ENCODE data around the gene PRDM11.

PRDM11 gene

DNA sequence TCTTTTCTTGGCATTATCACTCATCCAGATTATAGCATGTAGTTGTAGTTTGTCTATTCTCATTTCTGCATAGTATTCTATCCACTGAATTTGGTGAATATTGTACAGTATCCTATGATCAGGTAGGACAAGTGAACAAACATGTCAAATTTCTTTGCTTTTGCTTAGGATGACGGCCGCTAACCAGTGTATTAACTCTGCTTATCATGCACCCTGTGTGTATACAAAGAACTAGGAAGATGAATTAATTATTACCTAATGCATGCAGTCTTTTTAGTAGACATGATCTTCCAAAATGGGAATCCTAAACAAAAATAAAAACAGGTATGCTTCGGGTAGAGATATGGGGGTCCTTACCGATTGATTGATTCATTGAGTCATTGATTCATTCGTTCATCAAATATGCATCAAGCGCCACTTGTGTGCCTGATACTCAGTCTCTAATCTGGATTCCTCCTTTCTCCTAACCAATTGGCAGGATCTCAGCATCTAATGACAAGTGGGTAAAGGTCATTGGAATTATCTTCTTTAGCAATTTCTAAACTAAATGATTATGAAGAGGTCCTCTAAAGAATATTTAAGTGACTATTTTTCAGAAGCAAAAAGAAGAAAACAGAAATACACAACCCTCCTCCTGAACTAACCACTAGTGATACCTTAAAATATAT, 27.9 kb downstream of the PRDM11 start:
- DNase-seq (ENCODE audit: low read depth) = no peak

DNA sequence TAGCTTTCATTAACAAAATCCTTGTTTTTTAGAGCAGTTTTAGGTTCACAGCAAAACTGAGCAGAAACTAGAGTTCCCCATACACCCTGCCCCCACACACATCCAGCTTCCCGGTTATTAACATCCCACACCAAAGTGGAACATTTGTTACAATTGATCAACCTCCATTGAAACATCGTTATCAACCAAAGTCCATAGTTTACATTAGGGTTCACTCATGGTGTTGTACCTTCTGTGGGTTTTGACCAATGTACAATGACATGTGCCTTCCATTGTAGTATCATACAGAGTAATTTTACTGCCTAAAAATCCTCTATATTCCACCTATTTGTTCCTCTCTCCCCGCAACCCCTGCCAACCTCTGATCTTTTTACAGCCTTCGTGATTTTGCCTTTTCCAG, 28.5 kb downstream of the PRDM11 start:
- DNase-seq (ENCODE audit: low read depth) = no peak

DNA sequence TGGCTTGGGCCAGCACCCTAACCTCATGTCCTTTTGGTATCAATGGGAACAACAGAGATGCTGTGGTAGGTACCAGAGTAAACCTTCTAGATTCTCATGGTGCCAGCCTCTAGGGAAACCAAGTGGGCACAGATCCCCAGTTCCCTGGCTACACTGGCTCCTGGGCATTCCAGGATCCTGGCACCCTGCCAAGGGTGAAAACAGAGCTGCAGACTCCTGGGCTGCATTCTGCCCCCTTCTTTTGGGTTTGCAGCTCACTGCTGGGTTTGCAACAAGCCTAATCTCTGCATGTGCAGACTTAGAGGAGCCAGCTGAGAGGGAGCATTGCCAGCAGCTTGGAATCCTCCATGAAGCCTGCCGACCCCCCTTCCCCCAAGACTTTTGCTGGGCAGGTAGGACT, 30.6 kb downstream of the PRDM11 start:
- no peak for DNase-seq (ENCODE audit: low read depth)

DNA sequence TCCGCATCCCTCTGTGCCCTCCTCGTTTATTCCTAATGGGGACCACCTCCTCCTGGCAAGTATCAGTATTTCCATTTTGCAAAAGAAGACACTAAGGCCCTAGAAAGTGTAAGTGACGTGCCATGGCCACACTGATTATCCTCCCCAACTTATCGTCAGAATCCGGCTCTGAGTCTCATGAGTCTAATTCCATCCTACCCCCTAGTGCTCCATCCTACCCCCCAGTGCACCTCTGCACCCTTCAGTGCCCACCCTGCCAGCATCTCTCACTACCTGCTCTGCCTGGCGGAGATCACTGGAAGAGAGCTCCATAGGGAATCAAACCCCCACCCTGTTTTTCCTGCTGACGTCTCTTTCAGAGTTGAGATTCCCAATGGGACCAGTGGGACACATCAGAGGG, 31.8 kb downstream of the PRDM11 start:
- no peak for DNase-seq (ENCODE audit: low read depth)

DNA sequence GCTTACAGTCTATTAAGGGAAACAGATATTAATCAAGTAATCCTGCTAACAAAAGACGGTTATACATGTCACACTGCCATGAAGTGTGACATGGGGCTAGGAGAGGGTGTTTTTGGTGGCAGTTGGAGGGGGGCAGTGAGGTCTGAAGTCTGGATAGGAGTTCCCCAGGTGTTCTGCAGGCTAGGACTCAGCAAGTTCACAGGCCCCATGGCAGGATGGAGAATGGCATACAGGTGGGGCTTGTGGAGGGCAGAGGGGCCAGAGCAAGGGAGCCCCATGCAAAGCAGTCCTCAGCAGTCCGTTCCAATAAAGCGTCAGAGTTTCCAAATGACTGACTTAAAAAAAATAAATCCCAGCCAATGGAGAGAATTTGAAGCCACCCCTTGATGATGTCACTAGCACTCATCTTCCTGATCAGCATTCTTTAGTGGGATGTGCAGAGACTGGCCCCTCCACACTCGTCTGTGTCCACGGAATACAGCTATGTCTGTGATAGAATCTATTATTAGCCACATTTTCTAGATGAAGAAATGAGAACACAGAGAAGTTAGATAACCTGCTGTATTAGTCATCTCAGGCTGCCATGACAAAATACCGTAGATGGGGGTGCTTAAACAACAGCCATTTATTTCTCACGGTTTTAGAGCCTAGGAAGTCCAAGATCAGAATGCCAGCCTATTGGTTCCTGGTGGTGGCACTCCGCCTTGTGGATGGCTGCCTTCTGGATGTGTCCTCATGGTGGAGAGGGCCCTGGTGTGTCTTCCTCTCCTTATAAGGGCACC, 32.6 kb downstream of the PRDM11 start:
- no peak for DNase-seq (ENCODE audit: low read depth)

DNA sequence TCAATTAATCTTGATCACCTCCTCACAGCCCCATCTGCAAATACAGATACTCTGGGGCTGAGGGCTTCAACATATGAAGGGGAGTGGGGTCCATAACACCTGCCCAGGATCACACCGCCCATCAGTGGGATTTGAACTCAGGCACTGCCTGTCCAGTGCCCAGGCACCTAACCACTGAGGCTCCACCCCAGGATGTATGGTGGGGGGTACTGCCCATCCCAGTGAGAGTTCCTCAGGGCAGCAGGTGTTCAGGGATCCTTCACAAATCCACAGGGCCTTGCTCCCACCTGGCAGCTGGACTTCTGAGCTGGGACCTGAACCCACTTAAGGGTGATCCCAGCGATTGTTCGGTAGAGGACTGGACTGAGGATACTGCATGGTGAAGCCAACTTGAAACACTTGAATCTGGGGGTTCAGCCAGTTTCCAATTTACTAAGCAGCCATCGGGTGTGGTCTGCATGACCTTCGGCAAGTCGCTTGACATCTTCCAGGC, 33.3 kb downstream of the PRDM11 start:
- DNase-seq (ENCODE audit: low read depth) = no peak

DNA sequence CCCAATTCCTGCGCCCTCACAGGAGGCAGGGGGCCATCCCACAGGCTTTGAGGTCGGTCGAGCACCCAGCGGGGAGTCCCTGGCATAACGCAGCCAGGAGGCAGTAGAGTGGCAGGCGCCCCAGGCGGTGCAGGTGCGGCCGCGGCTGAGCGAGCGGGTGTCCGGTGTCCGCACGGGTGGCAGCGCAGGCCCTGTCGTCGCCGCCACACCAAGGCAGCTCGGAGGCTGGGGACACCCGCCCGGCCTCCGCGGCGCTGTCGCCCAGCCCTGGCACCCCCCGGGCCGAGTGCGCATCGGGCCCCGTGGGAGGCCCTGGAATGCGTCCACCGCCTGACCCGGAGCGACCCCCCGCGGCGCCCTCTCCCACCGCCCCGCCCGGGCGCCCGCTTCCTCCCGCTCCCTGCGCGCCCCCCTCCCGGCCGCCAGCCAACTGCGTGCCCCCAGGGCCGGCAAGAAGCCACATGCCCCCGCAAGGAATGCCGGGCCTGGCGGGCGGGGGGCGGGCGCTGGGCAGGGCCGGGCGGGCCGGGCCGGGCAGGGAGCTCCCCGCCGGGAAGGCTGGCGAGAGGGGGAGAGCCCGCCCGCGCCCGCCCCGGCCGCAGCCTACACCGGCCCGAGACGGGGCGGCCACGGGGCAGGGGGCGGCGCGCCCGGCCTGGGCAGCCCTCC, 33.9 kb downstream of the PRDM11 start:
- no peak for DNase-seq (ENCODE audit: low read depth)

DNA sequence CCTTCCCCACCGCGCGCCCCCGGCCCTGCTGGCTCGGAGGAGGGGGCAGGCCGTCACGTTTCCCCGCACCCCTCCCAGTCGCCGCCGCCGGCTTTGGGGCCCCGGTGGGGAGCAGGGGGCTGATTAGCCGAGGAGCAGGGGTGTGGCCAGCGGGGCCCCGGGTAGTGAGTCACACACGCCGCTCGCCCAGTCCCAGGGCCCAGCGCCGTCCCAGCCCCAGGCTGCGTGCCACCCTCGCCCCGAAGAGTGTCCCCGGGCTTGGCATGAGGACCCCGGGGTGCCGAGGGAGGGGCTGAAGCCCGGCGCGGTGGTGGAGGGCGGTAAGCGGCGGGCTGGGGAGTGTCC, 34.4 kb downstream of the PRDM11 start:
- no peak for DNase-seq (ENCODE audit: low read depth)

DNA sequence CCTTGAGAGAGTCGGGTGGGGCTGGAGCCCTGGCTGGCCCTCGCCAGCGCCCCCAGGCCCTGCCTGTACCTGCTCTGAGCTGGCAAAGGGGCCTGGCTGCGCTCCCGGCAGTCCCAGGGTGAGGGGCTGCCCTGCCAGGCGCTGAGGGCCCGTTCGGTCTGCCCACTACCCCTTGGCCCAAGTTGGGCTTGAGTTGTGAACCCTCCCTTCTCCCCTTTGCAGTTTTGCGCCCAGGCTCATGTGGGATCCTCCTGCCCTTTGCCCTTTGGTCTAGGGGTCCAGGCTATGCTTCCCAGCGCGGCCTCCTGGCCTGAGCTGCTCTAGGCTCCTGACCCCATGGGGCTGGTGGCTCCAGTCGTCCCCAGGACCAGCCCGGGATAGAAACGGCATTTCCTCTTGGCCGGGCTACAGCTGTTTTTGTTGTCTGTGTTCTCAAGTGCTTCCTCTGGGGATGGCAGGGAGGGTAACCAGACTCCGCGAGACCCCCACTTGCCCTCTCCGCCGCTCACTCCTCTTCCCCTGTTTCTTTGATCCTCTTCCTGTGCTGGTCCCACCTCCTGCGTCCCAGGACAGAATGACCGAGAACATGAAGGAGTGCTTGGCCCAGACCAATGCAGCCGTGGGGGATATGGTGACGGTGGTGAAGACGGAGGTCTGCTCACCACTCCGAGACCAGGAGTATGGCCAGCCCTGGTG, 34.9 kb downstream of the PRDM11 start:
- no peak for DNase-seq (ENCODE audit: low read depth)

DNA sequence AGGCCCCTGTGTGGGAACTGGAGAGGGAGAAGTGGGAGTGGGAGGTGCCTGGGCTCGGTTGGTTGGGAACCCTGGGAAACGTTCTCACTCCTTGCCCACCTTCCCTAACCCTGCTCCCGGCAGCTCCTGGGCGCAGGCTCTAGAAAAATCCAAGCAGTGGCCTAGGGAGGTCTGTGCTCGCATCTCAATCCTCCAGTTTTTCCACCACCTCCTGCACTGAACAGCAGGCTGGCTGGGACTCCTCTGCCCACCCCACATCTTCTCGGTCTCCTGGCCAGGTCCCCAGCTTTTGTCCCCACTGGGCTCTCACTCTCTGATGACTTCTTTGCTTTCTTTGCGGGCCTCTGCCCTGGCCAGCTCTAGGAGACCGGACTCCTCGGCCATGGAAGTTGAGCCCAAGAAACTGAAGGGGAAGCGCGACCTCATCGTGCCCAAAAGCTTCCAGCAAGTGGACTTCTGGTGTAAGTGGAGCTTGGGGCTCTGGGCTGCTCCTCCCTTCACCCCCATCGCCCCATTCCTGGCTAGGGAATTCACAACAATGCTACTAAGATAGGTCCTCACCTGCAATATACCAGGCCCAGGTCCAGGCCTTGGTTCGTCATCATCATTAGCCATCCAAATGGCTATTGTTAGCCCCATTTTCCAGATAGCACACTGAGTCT, 35.6 kb downstream of the PRDM11 start:
- DNase-seq (ENCODE audit: low read depth) = no peak

DNA sequence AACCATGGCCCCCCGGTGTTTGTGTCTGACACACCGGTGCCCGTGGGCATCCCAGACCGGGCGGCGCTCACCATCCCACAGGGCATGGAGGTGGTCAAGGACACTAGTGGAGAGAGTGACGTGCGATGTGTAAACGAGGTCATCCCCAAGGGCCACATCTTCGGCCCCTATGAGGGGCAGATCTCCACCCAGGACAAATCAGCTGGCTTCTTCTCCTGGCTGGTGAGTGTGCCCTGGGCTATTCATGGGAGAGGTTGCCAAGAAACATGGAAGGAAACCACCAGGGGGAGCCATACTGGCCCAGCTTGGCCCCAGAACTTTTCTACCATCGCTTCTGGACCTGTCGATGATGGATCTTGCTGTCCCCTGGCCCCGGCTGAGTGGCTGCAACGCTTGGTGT, 36.5 kb downstream of the PRDM11 start:
- DNase-seq (ENCODE audit: low read depth) = no peak

DNA sequence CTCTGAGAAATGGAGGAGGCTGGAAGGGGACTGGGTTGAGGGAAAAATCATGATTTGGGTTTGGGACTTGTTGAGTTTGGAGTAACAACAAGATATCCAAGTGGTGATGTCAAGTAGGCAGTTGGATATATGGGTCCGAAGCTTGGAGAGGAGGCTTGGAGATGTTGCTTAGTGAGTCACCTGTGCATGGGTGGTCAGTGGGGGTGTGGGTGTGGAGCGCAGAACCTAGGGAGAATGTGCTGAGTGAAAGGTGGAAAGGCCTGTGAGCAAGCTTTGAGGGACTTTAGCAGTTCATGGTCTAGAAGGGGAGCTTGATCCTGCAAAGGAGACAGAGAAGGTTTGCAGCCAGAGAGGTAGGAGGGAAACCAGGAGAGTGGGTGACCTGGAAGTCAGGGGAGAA, 38.2 kb downstream of the PRDM11 start:
- DNase-seq (ENCODE audit: low read depth) = no peak

DNA sequence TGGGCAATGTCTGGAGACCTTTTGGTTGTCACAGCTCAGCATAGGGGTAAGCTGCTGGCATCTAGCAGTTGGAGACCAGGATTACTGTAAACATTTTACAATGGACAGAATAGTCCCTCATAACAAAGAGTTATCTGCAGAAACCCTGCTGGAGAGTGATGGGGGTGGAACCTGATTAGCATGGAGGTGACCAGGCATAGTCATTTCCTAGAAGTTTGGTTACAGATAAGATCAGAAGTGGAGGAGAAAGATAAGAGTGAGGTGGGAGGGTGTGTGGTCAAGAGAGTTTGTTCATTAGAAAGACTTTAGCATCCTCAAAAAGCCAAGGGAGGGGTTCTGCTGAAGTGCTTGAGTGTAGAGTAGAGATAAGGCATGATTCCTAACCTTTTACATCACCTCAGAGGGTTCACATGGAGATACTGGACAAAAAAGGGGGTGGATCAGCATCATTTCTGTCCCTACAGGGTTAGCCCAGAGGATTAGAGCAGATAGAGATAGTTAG, 38.8 kb downstream of the PRDM11 start:
- no peak for DNase-seq (ENCODE audit: low read depth)

DNA sequence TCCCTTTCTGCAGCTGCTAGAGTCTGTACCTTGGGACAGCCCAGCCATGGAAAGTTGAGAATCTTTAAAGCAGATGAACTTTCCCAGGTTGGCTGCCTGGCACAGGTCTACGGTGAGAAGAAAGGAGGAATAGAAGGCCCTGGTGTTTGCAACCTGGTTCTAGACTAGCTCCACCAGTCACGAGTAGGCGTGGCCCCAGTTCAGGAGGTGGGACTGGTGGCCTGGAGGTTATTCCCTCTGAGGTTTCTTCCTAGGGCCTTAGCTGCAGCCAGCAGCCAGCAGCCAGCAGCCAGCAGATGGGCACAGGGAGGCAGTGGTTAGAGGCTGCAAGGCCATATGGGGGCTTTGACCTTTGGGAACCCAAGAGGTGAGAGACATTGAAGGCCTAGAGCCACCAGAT, 40.9 kb downstream of the PRDM11 start:
- no peak for DNase-seq (ENCODE audit: low read depth)

DNA sequence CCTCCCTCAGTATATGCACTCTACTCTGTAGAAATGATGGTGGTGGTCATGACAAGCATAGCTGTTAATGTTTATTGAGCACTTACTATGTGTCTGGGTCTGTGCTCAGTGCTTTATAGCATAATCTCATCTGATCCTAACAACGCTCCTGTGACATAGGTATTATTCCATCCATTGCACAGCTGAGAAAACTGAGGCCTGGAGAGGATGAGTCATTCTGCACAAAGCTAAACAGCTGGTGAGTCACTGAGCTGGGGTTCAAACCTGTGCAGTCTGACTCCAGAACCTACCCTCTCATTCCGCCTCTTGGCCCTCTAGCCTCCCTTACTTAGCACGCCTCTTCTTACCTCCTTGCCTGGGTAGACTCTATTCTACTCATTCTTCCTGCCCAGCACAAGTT, 41.7 kb downstream of the PRDM11 start:
- no peak for DNase-seq (ENCODE audit: low read depth)

DNA sequence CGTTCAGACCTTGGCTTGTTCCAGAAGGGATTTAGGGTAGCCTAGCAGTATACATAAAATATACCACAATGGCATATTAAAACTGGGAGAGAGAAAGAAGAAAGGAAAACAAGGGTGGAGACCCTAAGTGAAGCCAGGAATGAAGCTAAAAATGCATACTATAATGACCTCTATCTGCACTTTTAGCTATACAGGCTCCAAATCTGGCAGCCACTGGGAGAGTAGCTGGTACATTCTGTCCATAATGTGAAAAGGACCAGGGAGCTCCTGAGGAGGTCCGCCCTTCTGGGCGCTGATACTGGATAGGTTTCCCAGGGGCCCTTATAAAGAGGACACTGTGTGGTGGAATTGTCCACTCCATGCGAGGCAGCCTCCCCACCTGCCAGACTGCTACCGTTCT, 42.8 kb downstream of the PRDM11 start:
- DNase-seq (ENCODE audit: low read depth) = no peak

DNA sequence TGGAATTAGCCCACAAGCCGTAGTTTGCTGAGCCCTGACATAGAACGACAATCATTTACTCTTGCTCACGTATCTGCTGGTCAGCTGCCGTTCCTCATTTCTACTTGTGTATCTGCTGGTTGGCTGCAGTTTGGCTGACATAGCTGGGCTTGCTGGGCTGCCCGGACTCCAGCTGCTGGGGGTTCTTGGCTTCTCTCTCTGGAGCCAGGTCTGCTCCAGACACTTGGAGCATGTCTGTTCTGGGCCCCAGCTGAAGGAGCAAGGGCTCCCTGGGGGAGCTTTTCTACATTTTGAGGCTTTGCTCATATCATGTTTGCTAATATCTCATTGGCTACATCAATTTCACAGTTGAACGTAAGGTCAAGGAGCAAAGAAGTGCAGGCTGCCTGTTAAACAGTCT, 47.3 kb downstream of the PRDM11 start:
- no peak for DNase-seq (ENCODE audit: low read depth)

DNA sequence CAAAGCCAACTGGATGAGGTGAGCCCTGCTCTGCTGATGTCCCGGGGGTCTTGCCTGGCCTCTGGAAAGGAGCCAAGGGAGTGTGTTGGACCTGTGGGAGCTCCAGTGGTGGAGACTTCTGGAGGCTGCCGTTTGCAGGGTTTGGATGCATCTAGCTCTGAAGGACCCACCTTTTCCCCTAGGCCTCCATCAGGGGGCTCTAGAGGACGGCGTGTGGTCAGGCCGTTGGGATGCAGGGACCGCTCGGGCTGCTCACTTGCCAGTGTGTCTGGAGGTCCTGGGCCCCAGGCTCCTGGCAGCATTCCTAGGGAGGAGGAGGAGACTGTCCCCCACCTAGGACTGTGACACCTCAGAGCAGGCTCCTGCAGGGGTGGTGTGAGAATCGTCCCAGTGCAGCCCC, 58.3 kb downstream of the PRDM11 start:
- no peak for DNase-seq (ENCODE audit: low read depth)

DNA sequence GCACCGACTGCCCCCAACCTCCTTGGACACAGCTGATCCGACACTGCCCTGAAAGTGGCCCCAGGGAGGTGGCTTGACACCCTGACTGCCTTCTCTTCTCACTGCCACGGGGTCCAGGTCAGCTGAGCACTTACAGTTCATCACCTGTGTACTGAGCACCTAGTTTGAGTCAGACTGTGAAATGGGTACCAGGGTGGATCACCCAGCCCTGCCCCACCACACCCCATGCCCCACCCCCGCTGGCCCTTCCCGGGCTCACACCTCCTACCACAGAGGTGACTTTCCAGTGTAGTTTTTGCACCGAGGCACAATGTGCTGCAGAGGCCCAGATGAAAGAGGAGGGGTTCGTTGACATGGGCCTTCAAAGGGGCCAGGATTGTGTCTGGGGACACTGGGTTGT, 59.5 kb downstream of the PRDM11 start:
- DNase-seq (ENCODE audit: low read depth) = no peak

DNA sequence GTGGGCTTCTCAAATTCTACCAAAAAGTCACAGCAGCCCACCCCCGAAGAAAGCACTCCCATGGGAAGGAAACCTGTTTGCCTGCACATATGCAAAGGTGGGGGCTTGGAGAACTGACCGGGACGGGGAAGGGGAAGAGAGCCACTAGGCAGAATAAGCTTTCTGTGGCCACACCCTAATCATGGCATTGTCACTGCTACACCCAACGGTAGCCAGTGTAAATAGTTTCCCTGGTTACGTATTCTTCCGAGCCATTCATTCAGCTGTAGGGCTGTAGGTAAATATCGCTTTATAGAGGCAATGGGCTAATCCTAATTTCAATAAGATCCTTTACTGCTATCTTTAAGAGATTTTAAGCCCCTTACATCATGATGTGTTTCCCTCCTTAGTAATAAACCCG, 61.7 kb downstream of the PRDM11 start:
- DNase-seq (ENCODE audit: low read depth) = no peak

DNA sequence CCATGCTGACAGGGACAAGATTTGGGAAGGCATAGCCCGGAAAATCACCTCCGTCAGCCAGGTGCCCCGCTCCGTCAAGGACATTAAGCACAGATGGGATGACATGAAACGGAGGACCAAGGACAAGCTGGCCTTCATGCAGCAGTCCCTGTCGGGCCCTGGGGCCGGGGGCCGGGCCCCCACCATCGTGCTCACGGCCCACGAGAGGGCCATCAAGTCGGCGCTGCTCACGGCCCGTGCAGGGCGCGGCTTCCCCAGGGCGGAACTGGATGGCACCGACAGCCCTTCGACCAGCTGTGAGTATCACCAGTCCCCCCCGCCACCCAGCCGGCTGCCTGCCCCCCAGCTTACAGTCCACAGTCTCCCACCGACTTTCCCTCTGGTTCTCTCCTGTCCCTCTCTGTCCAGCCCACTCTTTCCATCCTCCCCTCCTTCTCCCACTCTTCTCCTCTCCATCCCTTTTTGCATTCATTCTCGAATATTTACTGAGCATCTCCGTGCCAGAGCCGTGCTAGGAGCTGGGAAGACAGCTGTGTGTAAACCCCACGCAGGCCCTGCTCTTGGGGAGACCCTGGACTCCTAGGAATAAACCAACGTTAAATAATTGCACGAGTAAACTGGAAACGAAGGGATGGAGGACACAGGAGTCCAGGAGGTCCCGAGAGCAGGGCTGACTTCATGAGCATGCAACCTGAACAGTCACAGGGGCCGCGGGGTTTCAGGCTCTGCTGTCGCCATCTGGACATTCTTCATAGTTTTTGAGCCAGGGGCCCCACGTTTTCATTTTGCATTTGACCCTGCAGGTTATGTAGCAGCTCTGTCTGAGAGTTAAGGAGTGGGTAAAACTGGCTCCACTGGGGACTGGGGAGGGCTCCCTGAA, 62.8 kb downstream of the PRDM11 start:
- DNase-seq (ENCODE audit: low read depth) = no peak
